NK-92 (cell line): ENCODE results near the gene TIMM50.
"Not testable (repeated sequence)": the region's sequence is repeated elsewhere in the genome, so short reads cannot be mapped to it uniquely, and the experiment has no call there.

Source experiments
- DNase-seq: peaks from one replicate; lab custom pipeline; 2025; ENCODE audit not compliant: unreplicated experiment; lab: John Stamatoyannopoulos, UW

TIMM50 gene

DNA sequence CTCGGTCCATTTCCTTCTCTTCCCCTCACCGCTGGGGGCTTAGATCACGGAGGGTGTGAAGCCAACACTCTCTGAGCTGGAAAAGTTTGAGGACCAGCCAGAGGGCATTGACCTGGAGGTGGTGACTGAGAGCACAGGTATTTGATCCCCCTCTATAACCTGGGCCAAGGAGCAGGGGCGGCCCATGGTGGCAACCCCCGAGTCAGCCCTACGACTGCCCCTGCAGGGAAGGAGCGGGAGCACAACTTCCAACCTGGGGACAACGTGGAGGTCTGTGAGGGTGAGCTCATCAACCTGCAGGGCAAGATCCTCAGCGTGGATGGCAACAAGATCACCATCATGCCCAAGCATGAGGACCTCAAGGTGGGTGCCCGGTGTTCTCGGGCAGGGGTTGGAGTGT lies 11.6 kb upstream of the TIMM50 start:
- DNase-seq = no peak

DNA sequence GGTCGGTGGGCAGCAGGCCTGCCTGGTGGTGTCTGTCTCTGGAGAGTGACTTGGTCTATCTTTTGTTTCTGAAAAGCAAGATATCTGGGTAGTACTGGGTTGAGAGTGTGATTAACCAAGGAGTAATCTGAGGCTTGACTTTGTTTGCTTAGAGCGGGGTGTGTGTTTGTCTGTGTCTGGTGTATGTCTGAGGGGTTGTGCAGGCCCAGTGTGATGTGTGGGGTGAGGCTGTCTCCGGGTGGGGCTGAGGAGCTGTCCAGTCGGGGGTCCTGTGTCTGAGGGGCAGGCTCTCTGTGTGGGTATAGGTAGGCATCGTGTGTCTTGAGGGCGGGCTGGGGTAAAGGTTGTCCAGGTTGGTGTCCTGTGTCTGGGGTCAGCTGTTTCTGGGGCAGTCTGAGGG lies 11.1 kb upstream of the TIMM50 start:
- DNase-seq = no peak

DNA sequence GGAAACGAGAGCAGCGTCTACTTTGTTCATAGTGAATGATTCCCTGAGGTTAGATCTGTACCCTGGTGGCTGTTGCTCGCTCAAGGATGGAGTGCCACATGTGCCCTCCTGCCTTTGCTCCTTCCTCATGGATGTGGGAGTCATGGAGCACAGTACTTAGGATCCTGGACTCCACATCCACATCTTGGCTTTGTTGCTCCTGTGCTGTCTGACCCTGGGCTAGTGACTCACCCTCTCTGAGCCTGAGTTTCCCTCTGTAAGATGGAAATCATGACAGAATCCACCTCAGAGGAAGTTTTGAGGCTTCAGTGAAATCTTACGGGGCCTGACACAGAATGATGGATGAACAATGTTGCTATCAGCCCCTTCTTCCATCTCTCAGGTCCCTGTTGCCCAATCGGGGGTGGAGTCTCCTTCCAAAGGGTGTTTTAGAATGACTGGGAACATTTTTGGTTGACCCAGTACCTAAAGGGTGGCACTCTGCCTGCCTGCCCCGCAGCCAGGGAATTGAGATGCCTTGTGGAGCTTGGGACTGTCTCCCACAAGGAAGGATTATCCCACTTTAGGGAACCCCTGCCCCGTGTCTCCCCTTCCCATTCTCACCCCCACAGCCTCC lies 9.8 kb upstream of the TIMM50 start:
- DNase-seq = no peak

DNA sequence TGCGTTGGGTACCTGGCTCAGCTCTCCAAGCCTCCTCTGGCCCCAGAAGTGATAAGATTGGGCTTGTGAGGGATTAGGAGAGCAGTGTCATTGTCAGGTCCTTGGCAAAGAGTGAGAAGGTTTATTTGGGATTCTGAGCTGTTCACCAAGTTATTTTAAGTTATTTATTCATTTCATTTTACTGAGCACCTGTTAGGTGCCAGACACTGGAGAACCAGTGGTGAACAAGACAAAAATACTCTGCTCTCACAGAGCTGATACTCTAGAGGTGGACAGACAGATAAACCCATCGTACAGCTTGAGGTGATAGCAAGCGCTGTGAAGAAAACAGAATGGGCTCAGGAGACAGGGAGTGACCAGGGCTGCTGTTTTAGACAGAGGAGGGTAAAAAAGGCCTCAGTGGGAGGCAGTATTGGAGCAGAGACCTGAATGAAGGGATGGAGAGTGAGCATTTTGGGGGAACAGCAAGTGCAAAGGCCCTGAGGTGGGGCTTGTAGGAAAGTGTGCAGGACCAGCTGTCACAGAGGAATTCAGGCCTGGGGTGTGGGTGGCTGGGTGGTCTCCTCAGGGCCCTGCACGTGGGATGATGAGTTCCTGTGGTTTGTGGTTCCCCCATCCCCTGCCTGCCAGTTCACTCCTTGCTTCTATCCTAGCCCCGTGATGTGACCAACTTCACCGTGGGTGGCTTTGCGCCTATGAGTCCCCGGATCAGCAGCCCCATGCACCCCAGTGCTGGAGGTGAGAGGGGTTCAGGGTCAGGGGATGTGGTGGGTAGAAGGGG lies 8.7 kb upstream of the TIMM50 start:
- no peak for DNase-seq

DNA sequence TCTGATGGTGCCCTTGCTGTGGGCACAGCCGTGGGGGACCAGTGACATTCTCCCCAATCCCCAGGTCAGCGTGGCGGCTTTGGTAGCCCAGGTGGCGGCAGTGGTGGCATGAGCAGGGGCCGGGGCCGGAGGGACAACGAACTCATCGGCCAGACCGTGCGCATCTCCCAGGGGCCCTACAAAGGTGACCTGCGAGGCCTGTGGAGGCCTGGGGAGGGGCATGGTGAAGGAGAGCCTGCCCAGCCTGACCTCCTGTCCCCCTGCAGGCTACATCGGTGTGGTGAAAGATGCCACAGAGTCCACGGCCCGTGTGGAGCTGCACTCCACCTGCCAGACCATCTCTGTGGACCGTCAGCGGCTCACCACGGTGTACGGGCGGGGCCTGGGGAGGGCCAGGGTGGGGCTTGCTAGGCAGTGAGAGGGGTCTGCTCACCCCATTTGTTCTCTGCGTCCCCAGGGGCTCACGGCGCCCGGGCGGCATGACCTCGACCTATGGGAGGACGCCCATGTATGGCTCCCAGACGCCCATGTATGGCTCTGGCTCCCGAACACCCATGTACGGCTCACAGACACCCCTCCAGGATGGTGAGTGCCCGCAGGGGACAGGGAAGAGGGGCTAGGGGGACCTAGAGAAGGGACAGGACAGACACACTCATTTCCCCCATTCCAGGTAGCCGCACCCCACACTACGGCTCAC lies 7.7 kb upstream of the TIMM50 start:
- no peak for DNase-seq

DNA sequence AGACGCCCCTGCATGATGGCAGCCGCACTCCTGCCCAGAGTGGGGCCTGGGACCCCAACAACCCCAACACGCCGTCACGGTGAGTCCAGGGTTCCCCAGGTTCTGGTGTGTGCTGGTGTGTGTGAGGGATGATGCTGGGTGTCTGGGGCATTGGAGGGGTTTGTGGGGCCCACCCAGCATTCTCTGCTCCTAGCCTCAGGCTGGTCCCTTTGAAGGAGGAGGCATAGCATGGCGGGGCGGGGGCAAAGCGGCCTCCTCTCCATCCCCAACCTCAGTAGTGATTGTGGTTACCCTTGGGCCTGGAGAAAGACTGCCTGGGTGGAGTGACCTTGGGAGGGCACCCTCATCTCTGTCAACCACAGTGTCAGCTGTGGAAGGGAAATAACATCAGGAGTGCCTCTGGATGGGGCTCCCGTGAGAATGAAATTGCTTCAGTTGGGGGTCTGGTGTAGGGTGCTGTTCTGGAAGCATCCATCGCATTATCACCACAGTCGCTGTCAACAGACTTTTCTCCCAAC lies 7.1 kb upstream of the TIMM50 start:
- no peak for DNase-seq

DNA sequence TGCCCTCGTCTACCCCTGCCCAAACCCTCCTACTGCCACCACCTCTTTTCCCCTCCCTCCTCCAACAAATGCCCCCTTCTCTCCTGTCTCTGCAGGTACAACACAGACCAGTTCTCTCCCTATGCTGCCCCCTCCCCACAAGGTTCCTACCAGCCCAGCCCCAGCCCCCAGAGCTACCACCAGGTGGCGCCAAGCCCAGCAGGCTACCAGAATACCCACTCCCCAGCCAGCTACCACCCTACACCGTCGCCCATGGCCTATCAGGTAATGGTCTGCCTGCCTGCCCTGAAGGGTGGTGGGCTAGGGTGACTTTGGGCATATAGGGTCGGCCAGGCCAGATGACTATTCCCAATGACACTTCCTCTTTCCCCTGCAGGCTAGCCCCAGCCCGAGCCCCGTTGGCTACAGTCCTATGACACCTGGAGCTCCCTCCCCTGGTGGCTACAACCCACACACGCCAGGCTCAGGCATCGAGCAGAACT lies 6.5 kb upstream of the TIMM50 start:
- no peak for DNase-seq

DNA sequence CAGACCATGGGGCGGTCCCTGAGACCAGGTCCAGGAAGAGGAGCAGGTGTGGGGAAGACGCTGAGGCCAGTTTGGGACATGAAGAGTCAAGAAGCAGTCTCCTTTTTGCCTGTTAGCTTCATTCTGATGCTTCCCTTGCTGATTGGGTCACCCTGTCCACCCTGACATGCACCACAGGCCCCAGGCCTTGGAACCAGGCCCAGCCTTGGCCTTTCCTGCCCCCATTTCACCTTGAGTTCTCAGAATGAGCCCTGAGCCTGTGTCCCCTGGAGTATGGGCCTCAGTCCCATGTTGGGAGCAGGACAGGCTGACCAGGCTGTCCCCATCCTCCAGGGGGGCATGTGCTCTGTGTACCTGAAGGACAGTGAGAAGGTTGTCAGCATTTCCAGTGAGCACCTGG lies 4.9 kb upstream of the TIMM50 start:
- DNase-seq = no peak

DNA sequence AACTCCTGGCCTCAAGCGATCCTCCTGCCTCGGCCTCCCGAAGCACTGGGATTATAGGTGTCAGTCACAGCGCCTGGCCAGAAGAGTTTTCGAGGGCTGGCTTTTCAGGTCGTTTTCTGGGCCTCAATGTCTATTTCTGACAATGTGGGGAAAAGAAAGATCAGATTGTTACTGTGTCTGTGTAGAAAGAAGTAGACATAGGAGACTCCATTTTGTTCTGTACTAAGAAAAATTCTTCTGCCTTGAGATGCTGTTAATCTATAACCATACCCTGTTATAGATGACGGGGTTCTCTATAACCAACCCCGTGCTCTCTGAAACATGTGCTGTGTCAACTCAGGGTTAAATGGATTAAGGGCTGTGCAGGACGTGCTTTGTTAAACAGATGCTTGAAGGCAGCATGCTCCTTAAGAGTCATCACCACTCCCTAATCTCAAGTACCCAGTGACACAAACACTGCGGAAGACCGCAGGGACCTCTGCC lies 1.3 kb upstream of the TIMM50 start:
- not testable (repeated sequence) for DNase-seq

DNA sequence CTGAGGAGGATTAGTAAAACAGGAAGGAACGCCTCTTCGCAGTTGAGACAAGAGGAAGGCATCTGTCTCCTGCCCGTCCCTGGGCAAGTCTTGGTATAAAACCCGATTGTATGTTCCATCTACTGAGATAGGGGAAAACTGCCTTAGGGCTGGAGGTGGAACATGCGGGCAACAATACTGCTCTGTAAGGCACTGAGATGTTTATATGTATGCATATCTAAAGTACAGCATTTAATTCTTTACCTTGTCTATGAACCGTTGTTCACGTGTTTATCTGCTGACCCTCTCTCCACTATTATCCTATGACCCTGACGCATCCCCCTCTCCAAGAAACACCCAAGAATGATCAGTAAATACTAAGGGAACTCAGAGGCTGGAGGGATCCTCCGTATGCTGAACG lies 722 bp upstream of the TIMM50 start:
- no peak for DNase-seq

DNA sequence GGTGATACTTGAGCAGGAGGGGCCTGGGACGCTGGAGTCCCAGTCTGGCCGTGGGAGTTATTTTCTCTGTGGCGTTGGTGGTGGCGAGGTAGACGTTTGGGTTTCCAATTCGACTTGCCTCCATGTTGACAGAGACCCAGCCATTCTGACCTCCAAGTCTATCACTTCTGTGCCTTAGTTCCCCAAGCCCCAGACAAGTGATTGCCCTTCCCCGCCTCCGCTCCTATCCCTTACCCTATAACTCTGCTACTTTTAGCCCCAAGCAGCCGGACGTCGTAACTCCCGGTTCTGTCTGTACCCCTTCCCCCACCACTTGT lies 549 bp downstream of the TIMM50 start:
- no peak for DNase-seq

DNA sequence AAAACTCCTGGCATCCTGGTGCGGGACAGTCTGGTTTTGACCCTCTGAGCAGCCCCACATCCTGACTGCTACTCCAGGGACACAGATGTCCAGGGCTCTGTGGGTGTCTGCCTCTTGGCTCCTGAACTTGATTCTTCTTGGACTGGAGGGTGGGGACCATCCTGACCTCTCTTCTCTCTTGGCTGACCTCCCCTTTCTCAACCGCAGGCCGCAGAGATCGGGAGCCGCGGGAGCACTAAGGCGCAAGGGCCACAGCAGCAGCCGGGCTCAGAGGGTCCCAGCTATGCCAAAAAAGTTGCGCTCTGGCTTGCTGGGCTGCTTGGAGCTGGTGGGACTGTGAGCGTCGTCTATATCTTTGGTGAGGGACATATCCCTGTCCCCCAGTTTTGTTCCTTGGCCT lies 1.0 kb downstream of the TIMM50 start:
- DNase-seq = no peak

DNA sequence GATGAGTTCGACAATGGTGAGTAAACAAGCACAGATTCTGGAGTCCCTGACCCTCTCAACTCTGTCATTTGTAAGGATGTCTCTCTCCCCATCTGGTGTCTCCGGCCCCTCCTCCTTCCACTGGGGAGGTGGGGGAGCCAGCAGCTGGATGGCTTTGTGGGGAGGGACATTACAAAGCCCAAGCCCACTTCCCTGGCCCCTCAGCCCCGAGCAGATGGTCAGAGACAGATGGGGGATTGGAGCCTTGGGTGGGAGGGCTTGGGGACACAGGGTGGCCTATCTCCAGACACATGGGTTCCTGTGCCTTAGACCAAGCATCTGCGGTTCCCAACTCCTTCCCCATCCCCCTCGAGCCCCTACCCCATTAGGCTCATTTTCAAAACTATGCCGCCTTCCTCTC lies 2.5 kb downstream of the TIMM50 start:
- DNase-seq = no peak

DNA sequence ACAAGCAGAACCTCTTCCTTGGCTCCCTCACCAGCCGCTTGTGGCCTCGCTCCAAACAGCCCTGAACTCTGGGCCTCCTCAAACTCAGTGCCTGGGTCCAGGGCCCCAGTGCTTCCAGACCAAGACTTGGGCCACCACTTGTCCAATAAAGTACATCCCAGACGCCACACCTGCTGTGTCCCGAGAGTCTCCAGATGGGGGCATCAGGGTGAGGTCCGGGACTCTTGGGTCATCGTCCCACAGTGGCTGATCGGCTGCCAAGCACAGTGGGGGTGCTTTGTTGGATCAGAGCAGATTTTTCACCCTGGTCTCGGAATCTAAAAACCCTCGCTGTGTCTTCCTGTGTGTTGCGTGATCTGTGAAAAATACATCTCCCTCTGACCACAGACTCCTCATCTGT lies 9.1 kb downstream of the TIMM50 start:
- no peak for DNase-seq

DNA sequence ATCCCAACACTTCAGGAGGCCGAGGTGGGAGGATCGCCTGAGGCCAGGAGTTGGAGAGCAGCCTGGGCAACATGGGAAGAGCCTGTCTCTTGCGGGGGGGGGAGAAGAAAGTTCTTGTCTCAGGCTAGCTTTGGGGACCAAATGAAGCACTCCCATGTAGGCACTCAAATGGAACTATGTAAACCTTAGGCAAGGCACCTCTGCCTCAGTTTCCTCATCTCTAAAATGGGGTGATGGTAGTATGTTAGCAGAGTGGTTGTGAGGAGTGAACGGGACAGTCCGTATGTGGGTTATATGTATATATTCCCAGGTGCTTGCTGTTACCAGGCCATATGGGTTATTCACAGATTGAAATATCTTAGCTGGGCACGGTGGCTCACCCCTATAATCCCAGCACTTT lies 11.6 kb downstream of the TIMM50 start:
- no peak for DNase-seq

DNA sequence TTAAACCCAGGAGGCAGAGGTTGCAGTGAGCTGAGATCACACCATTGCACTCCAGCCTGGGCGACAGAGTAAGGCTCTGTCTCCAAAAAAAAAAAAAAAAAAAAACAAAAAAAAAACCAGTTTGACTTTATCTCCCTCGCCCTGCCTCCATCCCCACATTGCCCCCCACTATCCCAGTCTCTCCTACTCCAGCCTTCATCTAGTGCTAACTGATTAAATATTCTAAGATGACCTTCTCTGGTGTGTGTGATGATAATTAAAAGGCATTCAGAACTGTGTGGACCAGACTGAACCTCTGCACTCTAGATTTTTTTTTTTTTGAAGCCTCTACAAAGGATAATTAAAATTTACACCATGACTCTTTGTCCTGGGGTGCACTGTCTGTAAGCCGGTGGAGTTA lies 12.2 kb downstream of the TIMM50 start:
- no peak for DNase-seq

DNA sequence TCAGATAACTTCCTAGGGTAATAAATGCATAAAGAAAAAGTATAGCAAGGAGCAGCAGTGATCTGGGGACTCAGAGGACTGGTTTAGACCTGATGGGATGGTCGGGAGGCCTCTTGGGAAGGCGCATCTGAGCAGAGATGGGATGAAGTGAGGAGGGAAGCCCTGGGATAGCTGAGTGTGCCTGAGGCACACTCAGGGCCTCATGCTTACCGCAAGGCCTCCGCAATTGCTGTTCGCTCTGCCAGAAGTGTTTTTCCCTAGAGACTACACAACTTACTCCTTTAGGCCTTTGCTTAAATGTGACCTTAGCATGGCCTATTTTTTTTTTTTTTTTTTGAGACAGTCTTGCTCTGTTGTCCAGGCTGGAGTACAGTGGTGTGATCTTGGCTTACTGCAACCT lies 14.0 kb downstream of the TIMM50 start:
- no peak for DNase-seq

DNA sequence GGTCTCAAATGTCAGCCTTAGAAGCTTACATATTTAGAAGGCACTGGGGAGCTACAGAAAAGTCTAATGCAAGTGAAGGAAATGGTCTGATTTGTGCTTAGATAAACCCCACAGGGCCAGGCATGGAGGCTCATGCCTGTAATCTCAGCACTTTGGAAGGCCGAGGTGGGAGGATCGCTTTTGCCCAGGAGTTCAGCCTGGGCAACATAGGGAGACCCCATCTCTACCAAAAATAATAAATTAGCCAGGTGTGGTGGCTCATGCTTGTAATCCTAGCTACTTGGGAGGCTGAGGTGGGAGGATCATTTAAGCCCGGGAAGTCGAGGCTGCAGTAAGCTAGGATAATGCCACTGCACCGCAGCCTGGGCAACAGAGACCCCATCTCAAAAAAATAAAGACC lies 15.4 kb downstream of the TIMM50 start:
- no peak for DNase-seq

DNA sequence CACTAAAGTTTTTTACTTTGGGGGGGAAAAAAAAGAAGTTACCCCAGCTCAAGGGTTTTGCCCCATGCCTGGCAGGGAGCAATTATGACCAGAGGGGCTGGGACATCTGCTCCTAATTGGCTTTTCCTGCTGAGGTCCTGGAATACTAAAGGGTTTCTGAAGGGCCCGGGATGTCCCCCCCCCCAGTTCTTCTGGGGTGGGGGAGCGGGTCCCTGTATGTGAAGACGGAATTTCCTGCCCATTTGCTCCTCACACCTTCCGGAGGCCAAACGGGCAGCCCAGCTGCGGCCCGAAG lies 17.0 kb downstream of the TIMM50 start:
- DNase-seq = no peak

DNA sequence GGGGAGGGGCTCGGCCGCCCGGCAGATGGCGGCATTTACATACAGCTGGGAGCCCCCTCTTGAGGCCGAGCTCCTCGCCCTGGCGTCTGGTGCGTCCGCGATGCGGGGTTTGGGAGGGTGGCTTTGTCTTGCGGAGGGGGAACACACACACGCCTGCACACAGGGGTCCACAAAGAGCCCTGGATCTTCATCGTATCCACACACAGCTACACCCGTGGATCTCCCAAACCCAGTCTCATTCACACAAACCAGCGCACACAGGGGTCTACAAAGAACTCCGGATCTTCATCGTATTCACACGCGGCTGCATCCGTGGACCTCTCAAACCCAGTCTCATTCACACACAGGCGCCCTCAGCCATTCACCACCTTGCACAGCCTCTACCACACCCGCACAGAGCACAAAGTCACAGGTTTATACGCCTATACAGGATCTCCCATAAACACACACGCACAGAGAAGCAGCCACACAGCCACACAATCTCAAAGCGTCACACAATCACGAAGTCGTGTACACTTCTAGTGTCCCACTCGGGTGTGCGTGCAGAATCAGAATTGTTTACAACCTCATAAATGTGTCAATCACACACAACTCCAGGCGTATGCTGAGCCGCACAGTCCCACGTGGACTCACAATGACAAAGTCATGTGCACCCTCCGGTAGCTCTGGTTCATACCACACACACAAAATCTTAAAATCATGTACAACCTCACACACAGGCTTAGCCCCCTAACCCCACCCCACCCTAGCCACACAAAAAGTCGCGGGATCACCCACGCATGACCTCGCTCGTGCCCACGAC lies 17.6 kb downstream of the TIMM50 start:
- no peak for DNase-seq
